Panc1 (cell line): Measurements from ENCODE around the gene PRSS22. TPM values are rescaled to one million over a fixed set of nuclear protein-coding genes. Genes with fewer than 3 reads are reported as not detected.
A peak's percentile ranks its signal among the peaks of the same experiment; 100 is the strongest.

ENCODE experiments used
- ATAC-seq: fragments of 200-7000 bp; cut with Tn5 transposase; 2 replicates; pipeline ENCODE4 v1.9.1; 2020; ENCODE audit warnings: mild to moderate bottlenecking, moderate library complexity
- BruUV-seq: library from RNA; stranded (reverse); fragments of 400-500 nt; replicated peaks from 2 replicates; lab custom pipeline; 2021; lab: Mats Ljungman, UMichigan
- CTCF ChIA-PET: fragments of 300-600 bp; sonication (Branson Sonifier 250); formaldehyde crosslinking; loops from one replicate; lab custom pipeline; 2022; ENCODE audit warnings: antibody characterized with exemption; lab: Charles Lee
- POLR2A ChIA-PET: fragments of 300-600 bp; sonication (Branson Sonifier 250); formaldehyde crosslinking; loops from one replicate; lab custom pipeline; 2022; ENCODE audit warnings: antibody characterized with exemption; lab: Charles Lee
- DNase-seq: peaks from one replicate; pipeline ENCODE4 v3.0.0-alpha.2; 2010; ENCODE audit warnings: low read depth, low spot score
- H3K27ac ChIP-seq: 2 replicates; pipeline ENCODE4 v1.5.1; 2011; ENCODE audit warnings: mild to moderate bottlenecking, low read length, inconsistent platforms
- H3K27me3 ChIP-seq: fragments of 200-500 bp; sonication (Bioruptor generic); 2 replicates; pipeline ENCODE4 v1.6.0; 2014; ENCODE audit warnings: low read length, inconsistent platforms; ENCODE audit not compliant: control insufficient read depth, insufficient read depth
- H3K36me3 ChIP-seq: fragments of 200-500 bp; sonication (Bioruptor generic); 2 replicates; pipeline ENCODE4 v1.5.1; 2014; ENCODE audit warnings: inconsistent platforms, mild to moderate bottlenecking, low read length, moderate library complexity; ENCODE audit not compliant: control insufficient read depth, insufficient read depth
- H3K4me1 ChIP-seq: 2 replicates; pipeline ENCODE4 v1.5.1; 2011; ENCODE audit warnings: inconsistent platforms, mild to moderate bottlenecking, low read length, moderate library complexity; ENCODE audit not compliant: control insufficient read depth, insufficient read depth
- H3K4me3 ChIP-seq, 2 experiments: 2 replicates each; pipeline ENCODE4 v1.5.1; 2011 to 2012; ENCODE audit warnings: low read depth in 2 of 2, low read length in 2 of 2, mild to moderate bottlenecking in 2 of 2, inconsistent platforms in 1 of 2, moderate library complexity in 1 of 2
- H3K9me3 ChIP-seq: fragments of 200-500 bp; sonication (Bioruptor generic); 2 replicates; pipeline ENCODE4 v1.5.1; 2014; ENCODE audit warnings: low read depth, mild to moderate bottlenecking, inconsistent platforms, low read length, moderate library complexity; ENCODE audit not compliant: control insufficient read depth, insufficient read depth
- POLR2AphosphoS5 ChIP-seq: IDR thresholded peaks from 2 replicates; pipeline ENCODE4 v1.6.1; 2012; ENCODE audit warnings: mild to moderate bottlenecking, low read depth, low read length, moderate library complexity
- SIN3A ChIP-seq: IDR thresholded peaks from 2 replicates; pipeline ENCODE4 v1.6.1; 2012; ENCODE audit warnings: low read depth, mild to moderate bottlenecking, low read length, moderate library complexity, borderline replicate concordance; ENCODE audit not compliant: insufficient read depth
- TCF7L2 ChIP-seq: IDR thresholded peaks from 2 replicates; pipeline ENCODE4 v1.6.1; 2011; ENCODE audit warnings: mild to moderate bottlenecking, low read depth, low read length, inconsistent platforms
- in situ Hi-C: cut with HindIII; loops from 2 replicates; pipeline ENCODE4 v1.10.0; 2016; ENCODE audit warnings: low sequenced_read_pairs, low pct_unique_long_range_greater_than_20kb
- intact Hi-C: fragments of 100-400 bp; cut with micrococcal nuclease; formaldehyde crosslinking; loops from one replicate; pipeline ENCODE4 v1.10.0; 2022; ENCODE audit not compliant: unreplicated experiment
- total RNA-seq: library from RNA; stranded (reverse); gene quantifications from one replicate; pipeline ENCODE4 v1.2.1, GENCODE V29; 2021; ENCODE audit not compliant: unreplicated experiment
- TF ChIP-seq, protein P1 (sequence below): fragments of 450-650 bp; IDR thresholded peaks from 2 replicates; pipeline ENCODE4 v1.5.1; 2017; ENCODE audit warnings: mild to moderate bottlenecking
- TF ChIP-seq, protein P2 (sequence below), 2 experiments: IDR thresholded peaks; 2 replicates each; pipeline ENCODE4 v1.6.1; 2011 to 2012; ENCODE audit warnings: low read depth in 2 of 2, control low read depth in 1 of 2, low read length in 1 of 2, mild to moderate bottlenecking in 1 of 2, moderate library complexity in 1 of 2; ENCODE audit not compliant: insufficient read depth in 1 of 2

The PRSS22 gene
- total RNA-seq, 1 experiment from 2014 or later, result 23.9 TPM

DNA sequence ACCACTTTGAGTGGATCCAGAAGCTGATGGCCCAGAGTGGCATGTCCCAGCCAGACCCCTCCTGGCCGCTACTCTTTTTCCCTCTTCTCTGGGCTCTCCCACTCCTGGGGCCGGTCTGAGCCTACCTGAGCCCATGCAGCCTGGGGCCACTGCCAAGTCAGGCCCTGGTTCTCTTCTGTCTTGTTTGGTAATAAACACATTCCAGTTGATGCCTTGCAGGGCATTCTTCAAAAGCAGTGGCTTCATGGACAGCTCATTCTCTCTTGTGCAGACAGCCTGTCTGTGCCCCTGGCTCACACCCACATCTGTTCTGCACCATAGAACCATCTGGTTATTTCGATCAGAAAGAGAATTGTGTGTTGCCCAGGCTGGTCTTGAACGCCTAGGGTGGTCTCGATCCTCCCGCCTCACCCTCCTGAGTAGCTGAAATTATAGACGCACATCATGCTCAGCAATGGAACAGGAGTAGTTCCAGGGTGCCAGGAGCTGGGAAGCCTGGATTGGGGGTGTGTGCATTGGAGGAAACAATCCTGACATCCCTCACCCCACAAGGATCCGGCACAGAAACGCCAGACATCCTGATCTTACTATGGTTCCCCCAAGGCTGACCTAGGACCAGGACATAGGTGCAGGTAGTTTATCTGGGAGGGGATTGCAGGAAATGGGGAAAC is 36.3 kb downstream of the PRSS22 start:
- intact Hi-C loops (no loop called here), in situ Hi-C loops (no loop called here)
- Histone ChIP-seq H3K9me3 (no peaks in the 10 kb centered on the region), H3K4me1 (peaks cover 31% of the 10 kb centered on the region), H3K4me3 (no peak overlapping the region), H3K36me3 (no peaks in the 10 kb centered on the region), H3K27me3 (no peaks in the 10 kb centered on the region), H3K27ac (peak overlapping the region; percentile 44; the same call in 1 of the 2 replicates)
- CTCF ChIA-PET, result no interaction called here
- DNase-seq, result no peak
- no peak for ATAC-seq
- POLR2A ChIA-PET, result no interaction called here
- TF ChIP-seq, protein P1, sequence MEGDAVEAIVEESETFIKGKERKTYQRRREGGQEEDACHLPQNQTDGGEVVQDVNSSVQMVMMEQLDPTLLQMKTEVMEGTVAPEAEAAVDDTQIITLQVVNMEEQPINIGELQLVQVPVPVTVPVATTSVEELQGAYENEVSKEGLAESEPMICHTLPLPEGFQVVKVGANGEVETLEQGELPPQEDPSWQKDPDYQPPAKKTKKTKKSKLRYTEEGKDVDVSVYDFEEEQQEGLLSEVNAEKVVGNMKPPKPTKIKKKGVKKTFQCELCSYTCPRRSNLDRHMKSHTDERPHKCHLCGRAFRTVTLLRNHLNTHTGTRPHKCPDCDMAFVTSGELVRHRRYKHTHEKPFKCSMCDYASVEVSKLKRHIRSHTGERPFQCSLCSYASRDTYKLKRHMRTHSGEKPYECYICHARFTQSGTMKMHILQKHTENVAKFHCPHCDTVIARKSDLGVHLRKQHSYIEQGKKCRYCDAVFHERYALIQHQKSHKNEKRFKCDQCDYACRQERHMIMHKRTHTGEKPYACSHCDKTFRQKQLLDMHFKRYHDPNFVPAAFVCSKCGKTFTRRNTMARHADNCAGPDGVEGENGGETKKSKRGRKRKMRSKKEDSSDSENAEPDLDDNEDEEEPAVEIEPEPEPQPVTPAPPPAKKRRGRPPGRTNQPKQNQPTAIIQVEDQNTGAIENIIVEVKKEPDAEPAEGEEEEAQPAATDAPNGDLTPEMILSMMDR, result no peak
- TF ChIP-seq POLR2AphosphoS5, result no peak
- TF ChIP-seq, protein P2, sequence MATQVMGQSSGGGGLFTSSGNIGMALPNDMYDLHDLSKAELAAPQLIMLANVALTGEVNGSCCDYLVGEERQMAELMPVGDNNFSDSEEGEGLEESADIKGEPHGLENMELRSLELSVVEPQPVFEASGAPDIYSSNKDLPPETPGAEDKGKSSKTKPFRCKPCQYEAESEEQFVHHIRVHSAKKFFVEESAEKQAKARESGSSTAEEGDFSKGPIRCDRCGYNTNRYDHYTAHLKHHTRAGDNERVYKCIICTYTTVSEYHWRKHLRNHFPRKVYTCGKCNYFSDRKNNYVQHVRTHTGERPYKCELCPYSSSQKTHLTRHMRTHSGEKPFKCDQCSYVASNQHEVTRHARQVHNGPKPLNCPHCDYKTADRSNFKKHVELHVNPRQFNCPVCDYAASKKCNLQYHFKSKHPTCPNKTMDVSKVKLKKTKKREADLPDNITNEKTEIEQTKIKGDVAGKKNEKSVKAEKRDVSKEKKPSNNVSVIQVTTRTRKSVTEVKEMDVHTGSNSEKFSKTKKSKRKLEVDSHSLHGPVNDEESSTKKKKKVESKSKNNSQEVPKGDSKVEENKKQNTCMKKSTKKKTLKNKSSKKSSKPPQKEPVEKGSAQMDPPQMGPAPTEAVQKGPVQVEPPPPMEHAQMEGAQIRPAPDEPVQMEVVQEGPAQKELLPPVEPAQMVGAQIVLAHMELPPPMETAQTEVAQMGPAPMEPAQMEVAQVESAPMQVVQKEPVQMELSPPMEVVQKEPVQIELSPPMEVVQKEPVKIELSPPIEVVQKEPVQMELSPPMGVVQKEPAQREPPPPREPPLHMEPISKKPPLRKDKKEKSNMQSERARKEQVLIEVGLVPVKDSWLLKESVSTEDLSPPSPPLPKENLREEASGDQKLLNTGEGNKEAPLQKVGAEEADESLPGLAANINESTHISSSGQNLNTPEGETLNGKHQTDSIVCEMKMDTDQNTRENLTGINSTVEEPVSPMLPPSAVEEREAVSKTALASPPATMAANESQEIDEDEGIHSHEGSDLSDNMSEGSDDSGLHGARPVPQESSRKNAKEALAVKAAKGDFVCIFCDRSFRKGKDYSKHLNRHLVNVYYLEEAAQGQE (IDR thresholded peaks at IDR 0.05; ENCODE audit: insufficient read depth in 1 of 2, low read depth in 2 of 2, low read length in 1 of 2), result no peak
- no peak for TF ChIP-seq TCF7L2
- no peak for TF ChIP-seq SIN3A
- no TSS peak for BruUV-seq

GRCh38 chr16:2820836-2821486 is 37.0 kb downstream of the PRSS22 start:
- CTCF ChIA-PET, result no interaction called here
- DNase-seq (no peak), ATAC-seq (no peak)
- TF ChIP-seq, protein P1, result no peak
- TF ChIP-seq TCF7L2, result no peak
- Histone ChIP-seq H3K27me3 (no peaks in the 10 kb centered on the region), H3K36me3 (no peaks in the 10 kb centered on the region), H3K27ac (0 out of 2 replicates have a peak overlapping the region, but pooled peaks have one; percentile 44), H3K9me3 (no peaks in the 10 kb centered on the region), H3K4me3 (no peak overlapping the region), H3K4me1 (peaks cover 31% of the 10 kb centered on the region)
- in situ Hi-C loops (no loop called here), intact Hi-C loops (no loop called here)
- BruUV-seq, result no TSS peak
- POLR2A ChIA-PET, result interaction anchor here (0.6 kb wide), 1 partner anchor 104 kb away, joined by 3 read pairs; no protein-coding TSS in a partner anchor
